A673 (cell line): ENCODE measurements around the gene KCNQ2. TPM values are rescaled to one million over a fixed set of nuclear protein-coding genes. Genes with fewer than 3 reads are reported as not detected.

Experiments
- BruUV-seq: library from RNA; stranded (reverse); fragments of 400-500 nt; replicated peaks from 2 replicates; lab custom pipeline; 2021; lab: Mats Ljungman, UMichigan
- CTCF ChIA-PET: fragments of 300-600 bp; sonication (Branson Sonifier 250); formaldehyde crosslinking; loops from one replicate; lab custom pipeline; 2022; ENCODE audit warnings: antibody characterized with exemption; lab: Charles Lee
- POLR2A ChIA-PET: fragments of 300-600 bp; sonication (Branson Sonifier 250); formaldehyde crosslinking; loops from one replicate; lab custom pipeline; 2022; ENCODE audit warnings: antibody characterized with exemption; ENCODE audit not compliant: low non-redundant PET; lab: Charles Lee
- DNase-seq: peaks from one replicate; pipeline ENCODE4 v3.0.0-alpha.2; 2015; ENCODE audit warnings: low spot score
- H3K27ac ChIP-seq: fragments of 200-600 bp; sonication (generic); 2 replicates; pipeline ENCODE4 v1.5.1; 2016; ENCODE audit warnings: mixed run types, low read depth, mild to moderate bottlenecking, mixed read lengths, antibody characterized with exemption, low read length; ENCODE audit not compliant: poor library complexity, severe bottlenecking
- H3K27me3 ChIP-seq: fragments of 200-600 bp; sonication (generic); replicated peaks from 2 replicates; pipeline ENCODE4 v1.6.1; 2017; ENCODE audit warnings: mixed run types, low read depth, mild to moderate bottlenecking, mixed read lengths, antibody characterized with exemption, low read length; ENCODE audit not compliant: insufficient read depth, poor library complexity
- H3K36me3 ChIP-seq: fragments of 200-600 bp; sonication (generic); 2 replicates; pipeline ENCODE4 v1.6.1; 2016; ENCODE audit warnings: mixed run types, mild to moderate bottlenecking, mixed read lengths, antibody characterized with exemption, low read length; ENCODE audit not compliant: insufficient read depth, poor library complexity, severe bottlenecking
- H3K4me1 ChIP-seq: fragments of 200-600 bp; sonication (generic); 2 replicates; pipeline ENCODE4 v1.6.1; 2017; ENCODE audit warnings: mixed run types, mild to moderate bottlenecking, mixed read lengths, antibody characterized with exemption, low read length; ENCODE audit not compliant: insufficient read depth, poor library complexity, severe bottlenecking
- H3K4me3 ChIP-seq: fragments of 200-600 bp; sonication (generic); 2 replicates; pipeline ENCODE4 v1.5.1; 2016; ENCODE audit warnings: low read depth, mixed run types, mild to moderate bottlenecking, mixed read lengths, low read length; ENCODE audit not compliant: poor library complexity, severe bottlenecking
- H3K9me3 ChIP-seq: fragments of 200-600 bp; sonication (generic); 2 replicates; pipeline ENCODE4 v1.6.1; 2016; ENCODE audit warnings: mixed run types, low read depth, mild to moderate bottlenecking, mixed read lengths, antibody characterized with exemption, low read length; ENCODE audit not compliant: poor library complexity, severe bottlenecking
- CTCF ChIP-seq: fragments of 300-800, 200-600 bp; sonication (generic); conservative IDR thresholded peaks from 2 replicates; pipeline ENCODE4 v1.5.1; 2017; ENCODE audit warnings: low read depth, mild to moderate bottlenecking, antibody characterized with exemption, low read length, moderate library complexity, mixed read lengths
- EZH2 ChIP-seq: fragments of 200-600 bp; sonication (generic); IDR thresholded peaks from 2 replicates; pipeline ENCODE4 v1.6.1; 2017; ENCODE audit warnings: borderline replicate concordance, low read depth, mild to moderate bottlenecking, mixed read lengths, antibody characterized with exemption, low read length; ENCODE audit not compliant: poor library complexity, severe bottlenecking
- intact Hi-C: fragments of 100-400 bp; cut with micrococcal nuclease; formaldehyde crosslinking; loops from one replicate; pipeline ENCODE4 v1.10.0; 2022; ENCODE audit not compliant: unreplicated experiment
- total RNA-seq: library from RNA; stranded (reverse); gene quantifications from 2 replicates; pipeline ENCODE4 v1.2.3, GENCODE V29; 2021

Gene KCNQ2
- total RNA-seq, 1 experiment from 2014 or later, result 6.6 TPM

DNA sequence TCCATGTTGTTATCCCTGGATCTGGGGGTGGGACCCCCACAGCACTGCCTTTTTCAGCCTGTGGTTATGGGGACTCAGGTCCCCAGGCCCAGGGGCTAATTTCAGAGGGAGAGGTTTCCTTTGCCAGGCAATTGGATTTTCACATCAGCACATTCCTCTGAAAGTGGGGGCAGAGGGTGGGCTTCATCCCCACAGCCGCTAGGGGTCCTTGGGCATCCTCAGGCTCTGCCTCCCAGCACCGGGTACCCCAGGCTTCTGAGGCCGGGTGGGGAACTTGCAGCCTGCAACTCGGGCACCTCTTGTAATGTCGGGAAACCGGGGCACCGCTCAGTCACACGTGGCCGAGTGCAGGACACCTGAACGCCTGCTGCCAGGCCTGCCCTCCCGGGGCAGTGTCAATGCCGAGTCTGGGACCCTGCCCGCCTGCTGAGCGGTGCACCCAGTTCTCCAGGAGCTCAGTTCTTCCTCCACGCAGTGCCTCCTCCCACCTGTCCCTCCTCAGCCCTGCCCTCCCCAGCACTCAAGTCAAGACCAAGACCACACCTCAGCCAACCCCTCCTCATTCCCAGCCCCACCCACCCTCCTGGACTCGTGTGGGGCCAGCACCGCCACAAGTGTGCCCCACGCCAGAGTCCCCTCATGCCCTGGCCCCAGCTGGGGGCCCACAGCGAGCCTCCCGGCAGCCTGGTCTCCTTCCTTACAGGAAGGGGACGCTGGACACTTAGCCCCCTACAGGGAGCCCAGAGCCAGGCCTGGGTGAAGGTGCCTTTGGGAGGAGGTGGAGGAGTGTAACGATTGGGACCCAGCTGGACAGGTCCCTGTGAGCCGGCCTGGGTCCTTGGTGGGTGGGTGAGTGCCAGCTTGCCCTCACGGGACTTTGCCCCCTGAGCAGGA, 102.5 kb downstream of the KCNQ2 start:
- CTCF ChIA-PET, result interaction anchor here (1.6 kb wide), 1 partner anchor 12 kb away, joined by 4 read pairs; no protein-coding TSS in a partner anchor
- peaks cover 38% of the 10 kb centered on the region for H3K27me3 ChIP-seq
- no peaks in the 10 kb centered on the region for H3K36me3 ChIP-seq
- no peak overlapping the region for H3K27ac ChIP-seq
- TF ChIP-seq EZH2 (no peak), CTCF (no peak)
- no peak for DNase-seq
- H3K4me3 ChIP-seq, result no peak overlapping the region
- no TSS peak for BruUV-seq
- intact Hi-C loops, result no loop called here
- POLR2A ChIA-PET, result no interaction called here
- H3K4me1 ChIP-seq, result no peaks in the 10 kb centered on the region
- no peaks in the 10 kb centered on the region for H3K9me3 ChIP-seq

- CTCF ChIA-PET, result no interaction called here
- DNase-seq, result no peak
- Histone ChIP-seq H3K4me1 (no peaks in the 10 kb centered on the region), H3K4me3 (no peak overlapping the region), H3K36me3 (no peaks in the 10 kb centered on the region), H3K9me3 (no peaks in the 10 kb centered on the region), H3K27ac (no peak overlapping the region), H3K27me3 (peaks cover 29% of the 10 kb centered on the region)
- intact Hi-C loops, result no loop called here
- TF ChIP-seq EZH2, result no peak
- TF ChIP-seq CTCF, result no peak
- BruUV-seq, result no TSS peak
- POLR2A ChIA-PET, result no interaction called here
Observed at GRCh38 chr20:63369024-63369530, 103.4 kb downstream of the KCNQ2 start.

DNA sequence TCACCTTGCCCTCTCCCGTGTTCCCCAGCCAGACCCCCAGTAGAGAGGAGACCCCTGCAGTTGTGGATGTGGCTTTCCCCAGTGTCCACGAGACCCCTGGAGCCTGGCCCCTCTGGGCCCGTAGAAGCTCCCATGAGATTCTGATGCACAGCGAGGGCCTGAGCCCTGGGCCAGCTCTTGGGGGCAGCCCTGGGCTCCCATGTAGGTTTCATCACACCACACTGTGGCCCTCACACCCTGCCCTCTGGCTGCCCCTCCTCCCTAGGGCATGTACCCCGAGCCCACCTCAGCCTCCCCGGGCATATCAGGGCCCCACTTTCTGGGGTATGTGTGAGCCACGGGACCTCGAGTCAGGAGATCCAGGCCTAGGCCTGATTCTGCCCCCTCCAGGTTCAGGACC, 104.3 kb downstream of the KCNQ2 start:
- Histone ChIP-seq H3K9me3 (no peaks in the 10 kb centered on the region), H3K27ac (no peak overlapping the region), H3K4me3 (no peak overlapping the region), H3K36me3 (no peaks in the 10 kb centered on the region), H3K27me3 (peaks cover 20% of the 10 kb centered on the region), H3K4me1 (no peaks in the 10 kb centered on the region)
- intact Hi-C loops, result no loop called here
- ChIA-PET CTCF (no interaction called here), POLR2A (no interaction called here)
- TF ChIP-seq EZH2 (no peak), CTCF (no peak)
- no TSS peak for BruUV-seq
- DNase-seq, result no peak
